Glomerular endothelial cell (primary cell): Measurements from ENCODE around the gene ARHGAP25. TPM values are rescaled to one million over a fixed set of nuclear protein-coding genes. Genes with fewer than 3 reads are reported as not detected.
A peak's percentile ranks its signal among the peaks of the same experiment; 100 is the strongest.

Source experiments
- DNase-seq: peaks from one replicate; pipeline ENCODE4 v3.0.0-alpha.2; 2011; ENCODE audit warnings: low read depth, low spot score; ENCODE audit errors: extremely low read depth
- total RNA-seq: library from RNA; depleted of rRNA; stranded (reverse); fragments of >200 nt; gene quantifications from 2 replicates; pipeline ENCODE4 v1.2.3, GENCODE V29; 2015

ARHGAP25 gene
- total RNA-seq, 1 donor from 2014 or later: 24.9 TPM

DNA sequence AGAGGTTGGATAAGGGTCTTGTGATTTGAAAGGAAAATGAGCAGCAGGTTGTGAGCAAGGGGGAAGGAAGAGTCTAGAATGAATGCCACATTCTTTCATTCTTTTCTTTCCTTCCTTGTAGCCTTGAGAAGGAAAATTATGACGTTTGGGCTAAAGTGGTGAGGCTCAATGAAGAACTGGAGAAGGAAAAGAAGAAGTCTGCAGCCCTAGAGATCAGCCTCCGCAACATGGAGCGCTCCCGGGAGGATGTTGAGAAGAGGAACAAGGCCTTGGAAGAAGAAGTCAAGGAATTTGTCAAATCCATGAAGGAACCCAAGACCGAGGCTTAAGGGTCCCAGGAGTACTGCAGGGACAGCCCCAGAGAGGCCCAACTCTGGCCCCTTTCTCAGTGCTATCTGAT lies 91.3 kb downstream of the ARHGAP25 start:
- DNase-seq: no peak

DNA sequence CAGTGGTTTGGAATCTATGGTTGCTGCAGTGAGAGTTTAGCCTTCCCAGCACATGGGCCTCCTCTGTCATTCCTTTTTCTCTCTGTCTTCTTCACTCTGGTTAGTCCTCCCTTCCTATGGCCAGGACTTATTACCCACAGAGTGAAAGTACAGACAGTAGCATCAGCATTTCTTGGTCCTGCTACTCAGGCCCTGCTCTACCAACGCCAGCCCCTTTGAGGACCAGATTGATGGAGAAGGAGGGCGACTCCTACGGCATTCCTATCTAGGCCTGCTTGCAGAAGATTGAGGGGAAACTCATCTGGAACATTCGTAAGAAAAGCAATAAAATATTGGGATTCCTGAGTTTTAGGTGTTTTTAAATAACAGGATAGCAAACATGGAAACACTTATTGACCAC lies 93.1 kb downstream of the ARHGAP25 start:
- DNase-seq: no peak

DNA sequence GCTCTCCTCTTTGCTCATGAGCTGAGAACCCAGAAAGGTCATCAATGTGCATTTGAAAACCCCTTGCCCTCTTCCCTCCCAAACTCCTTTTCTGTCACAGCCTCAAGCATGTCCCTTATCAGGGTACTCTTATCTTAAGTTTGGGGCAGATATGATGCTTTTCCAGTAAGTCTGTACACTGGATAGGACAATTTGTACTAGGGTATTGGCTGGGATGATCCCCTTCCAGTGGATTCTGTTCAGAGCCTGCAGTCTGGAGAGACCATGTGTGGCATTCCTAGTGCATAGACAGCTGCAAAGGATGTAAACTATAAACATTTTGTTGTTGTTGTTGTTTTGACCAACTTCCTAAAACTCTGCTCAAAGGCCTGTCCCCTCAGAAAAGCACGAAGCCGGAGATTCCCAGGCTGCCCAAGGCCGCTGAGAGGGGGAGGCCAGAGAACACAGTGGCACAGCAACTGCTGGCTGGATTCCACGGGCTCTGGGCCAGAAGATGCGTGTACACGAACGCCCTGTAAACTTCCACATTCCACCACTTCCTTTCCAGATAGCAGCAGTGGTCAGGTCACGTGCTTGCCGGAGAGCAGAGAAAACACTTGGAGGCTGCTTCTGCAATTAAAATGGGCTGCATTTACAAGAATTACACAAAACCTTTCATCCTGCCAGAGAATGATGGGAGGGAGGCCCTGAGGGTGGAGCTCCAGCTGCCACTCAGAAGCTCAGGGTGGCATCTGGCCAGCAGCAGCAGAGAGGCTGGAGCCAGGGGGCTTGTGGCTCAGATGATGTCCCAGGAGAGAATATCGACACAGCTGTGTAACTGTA lies 94.5 kb downstream of the ARHGAP25 start:
- peak; percentile 97 for DNase-seq

DNA sequence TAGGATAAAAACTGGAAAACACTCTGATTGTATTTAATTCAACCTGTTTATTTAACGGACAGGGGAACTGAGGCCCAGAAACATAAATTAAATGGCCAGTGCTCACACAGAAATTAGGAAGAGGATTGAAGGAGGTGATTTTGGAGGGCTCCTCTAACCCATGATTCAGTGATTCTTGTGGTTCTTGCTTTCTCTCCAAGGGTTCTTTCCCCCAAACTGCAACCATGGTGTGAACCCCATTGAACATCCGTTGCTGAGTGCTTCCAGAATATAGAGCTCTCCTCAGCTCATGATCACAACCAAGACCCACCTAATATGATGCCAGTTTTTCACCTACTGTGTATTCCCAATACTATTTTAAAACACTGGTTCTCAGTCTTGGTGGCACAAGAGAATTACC lies 95.1 kb downstream of the ARHGAP25 start:
- no peak for DNase-seq

DNA sequence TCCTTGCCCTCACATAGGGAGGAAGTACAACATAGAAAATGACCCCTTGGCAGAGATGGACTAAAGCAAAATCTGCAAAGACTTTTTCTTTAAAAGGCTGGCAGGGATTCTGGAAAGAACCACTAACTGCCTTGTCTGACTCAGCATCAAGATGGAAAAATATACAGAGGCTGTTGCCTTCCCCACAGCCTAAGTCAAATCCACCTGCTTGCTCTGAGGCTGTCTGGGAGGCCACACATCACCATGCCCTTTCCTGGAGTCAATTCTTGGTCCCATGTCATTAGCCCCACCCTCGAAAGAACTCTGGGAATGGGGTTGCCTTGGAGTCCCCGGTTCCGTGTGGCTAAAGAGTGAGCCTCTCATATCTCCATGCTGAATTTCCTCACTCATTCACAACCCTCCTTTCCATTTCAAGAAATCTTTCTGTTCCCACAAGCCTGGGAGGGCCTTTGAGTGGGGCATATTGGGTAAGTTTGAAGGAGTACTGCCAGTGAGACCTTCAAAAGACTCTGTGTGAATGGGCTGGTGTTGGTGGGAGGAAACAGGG lies 97.1 kb downstream of the ARHGAP25 start:
- DNase-seq: no peak

DNA sequence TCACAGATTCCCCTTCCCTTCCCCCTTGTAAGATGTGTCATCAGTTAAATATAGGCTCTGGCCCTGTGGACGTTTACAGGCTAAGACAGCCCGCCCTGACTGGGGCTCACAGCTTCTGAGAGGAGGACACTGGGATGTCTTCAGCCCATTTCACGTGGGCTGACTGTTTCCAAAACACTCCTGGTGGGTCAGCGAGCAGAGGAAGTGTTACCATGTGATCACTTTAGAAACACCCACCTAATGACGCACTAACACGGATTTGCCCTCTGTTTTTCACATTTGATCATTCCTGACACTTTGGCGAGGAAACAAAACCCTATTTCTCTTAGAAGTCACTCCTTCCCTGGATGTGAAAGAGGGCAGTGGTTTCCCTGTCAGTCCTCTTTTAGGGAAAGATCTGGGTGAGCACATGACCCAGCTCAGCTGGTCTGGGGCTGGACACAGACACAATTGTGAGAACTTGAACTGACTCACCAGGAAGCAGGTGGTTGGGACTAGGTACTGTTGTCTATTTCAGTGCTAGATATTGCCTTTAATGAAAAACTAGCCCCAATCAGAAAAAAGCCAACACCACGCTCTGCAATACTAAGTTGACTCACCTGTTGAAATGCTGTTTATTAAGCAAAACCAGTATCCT lies 97.7 kb downstream of the ARHGAP25 start:
- peak; percentile 94 for DNase-seq

DNA sequence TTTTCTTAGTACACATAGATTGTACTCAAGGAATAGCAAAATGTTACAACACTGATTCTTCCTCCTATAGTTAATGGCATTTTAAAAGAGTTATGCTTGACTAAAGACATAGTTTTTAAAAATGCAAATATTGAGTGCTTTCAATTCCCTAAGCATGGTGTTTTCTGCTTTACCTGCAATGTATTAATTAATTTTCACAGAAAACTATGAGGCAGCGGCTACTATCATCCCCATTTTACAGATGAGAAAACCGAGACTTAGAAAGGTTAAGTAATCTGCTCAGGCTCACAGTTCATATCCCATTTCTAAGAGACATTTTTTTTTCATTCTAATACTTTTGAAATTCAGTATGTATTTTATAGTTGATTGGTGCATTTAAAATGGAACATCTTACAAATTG lies 98.6 kb downstream of the ARHGAP25 start:
- DNase-seq: no peak

DNA sequence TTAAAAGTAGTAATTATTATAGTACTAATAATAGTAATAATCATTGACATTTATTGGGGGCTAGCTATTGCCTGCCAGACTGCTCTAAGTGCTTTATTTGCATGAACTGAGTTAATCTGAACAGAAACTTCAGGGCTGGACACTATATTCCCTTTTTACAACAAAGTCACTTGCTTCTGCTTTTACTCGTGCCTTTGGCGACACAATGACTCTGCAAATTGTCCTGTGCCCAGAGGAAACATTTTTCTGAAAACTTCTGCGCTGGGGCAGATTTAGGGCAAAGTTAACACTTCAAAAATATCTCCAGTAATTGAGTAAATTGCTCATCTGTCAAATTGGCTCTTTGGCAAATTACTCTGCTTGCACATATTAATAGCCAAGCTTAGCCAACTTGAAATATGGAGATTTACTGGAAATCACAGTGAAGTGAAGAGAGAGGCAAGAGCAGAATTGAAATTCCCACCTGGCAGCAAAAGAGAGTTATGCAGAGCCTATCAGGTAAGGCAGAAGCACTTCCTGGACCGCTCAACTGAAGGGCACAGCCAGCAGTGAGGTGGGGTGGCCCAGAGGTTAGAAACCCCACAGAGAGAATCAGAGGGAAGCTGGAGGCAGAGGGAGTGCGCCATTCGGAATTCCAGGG lies 100.2 kb downstream of the ARHGAP25 start:
- DNase-seq: no peak

DNA sequence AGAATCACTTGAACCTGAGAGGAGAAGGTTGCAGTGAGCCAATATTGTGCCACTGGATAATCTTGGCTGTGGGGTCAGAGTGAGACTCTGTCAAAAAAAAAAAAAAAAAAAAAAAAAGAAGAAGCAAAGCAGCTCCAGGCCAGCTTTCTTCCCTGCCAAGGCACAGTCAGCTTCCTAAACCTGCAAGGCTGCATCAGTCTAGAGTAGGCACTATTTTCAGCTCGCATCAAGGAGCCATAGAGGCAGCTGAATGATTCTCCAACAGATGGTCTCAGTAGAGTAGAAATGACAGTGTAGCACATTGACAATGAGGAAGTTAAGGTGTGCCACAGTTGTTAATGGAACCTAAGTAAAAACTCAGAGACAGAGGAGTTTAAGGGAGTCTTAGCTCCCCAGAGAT lies 101.0 kb downstream of the ARHGAP25 start:
- DNase-seq: no peak

DNA sequence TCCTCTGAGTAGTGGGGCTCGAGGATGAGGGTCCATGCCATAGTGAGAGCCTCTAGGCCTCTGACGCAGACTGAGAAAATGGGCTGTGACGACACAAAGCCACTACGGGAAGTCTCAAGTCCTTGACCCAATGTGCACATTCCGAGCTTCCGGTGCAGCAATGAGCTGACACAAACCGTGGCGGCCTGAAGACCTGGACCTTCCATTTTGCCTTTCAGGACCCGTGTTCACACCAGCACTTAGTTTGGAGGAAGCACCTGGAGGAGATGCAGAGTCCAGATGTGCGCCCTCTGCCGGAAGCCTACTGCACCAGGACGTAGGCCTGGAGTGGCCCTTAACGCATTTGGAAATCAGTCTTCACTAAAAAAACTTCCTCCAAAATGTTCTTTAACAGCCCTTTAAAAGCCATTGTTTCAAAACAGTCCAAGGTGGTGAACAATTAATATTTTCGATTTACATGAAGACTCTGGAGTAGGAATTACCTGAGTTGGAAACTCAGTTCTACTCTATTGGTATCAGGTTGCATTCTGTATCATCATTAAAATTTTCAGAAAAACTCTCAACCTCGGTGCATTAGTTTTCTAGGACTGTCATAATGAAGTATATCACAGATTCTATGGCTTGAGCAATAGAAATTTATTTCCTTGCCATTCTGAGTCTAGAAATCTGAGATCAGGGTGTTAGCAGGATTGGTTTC lies 102.7 kb downstream of the ARHGAP25 start:
- no peak for DNase-seq

DNA sequence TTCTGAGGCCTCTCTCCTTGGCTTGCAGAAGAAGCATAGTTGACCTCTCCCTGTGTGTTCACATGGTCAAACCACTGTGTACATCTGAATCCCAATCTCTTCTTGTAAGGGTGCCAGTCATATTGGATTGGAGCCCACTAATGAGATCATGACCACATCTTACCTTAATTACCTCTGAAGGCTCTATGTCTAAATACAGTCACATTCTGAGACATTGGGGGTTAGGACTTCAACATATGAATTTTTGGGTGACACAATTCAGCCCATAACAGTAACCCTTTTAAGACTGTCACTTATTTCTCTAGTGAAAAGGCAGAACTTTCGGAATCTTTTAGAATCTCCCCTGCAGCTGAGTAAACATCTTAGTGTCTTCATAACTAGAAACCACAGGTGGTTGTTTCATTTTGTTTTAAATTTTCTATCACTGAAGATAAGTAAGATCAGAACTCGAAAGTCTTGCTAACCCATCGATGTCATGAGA lies 103.3 kb downstream of the ARHGAP25 start:
- no peak for DNase-seq

DNA sequence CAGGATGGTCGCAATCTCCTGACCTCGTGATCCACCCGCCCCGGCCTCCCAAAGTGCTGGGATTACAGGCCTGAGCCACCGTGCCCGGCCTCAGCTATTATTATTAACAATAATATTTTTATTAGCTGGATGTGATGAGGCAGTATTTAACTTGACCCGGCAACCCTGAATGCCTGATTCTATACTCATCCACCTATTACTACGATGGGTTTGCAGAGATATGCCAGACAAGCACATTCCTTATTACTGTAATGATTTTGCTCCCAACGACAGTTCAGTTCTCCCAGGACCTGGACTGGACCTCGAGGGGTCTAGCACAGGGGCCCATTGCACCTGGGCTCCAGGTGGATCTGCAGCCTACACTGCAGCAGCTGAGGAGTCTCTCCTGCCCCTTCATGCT lies 104.0 kb downstream of the ARHGAP25 start:
- no peak for DNase-seq

DNA sequence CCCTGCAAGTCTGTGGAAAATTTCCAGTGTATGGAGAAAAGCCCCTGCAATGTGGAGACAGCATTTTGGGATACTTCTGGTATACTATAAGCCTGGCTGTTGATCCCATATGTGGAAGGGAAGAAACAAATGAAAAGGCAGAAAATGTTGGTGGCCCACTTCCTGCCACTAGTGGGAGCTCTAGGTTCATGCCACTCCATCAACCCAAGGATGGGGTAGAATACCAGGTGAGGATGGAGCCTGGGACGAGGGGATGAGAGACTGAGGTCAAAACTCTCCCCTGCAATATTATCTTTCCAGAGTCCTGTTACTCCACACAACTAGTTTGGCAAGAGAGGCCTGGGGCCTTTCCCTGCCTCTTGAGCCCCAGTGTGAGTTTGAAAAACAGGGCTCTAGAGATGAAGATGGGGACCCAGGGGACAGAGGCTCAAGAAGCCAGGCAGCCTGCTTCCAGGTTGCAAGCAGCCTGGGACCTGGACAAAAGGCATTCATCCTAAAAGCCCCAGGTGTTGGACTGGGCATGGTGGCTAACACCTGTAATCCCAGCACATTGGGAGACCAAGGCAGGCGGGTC lies 104.7 kb downstream of the ARHGAP25 start:
- no peak for DNase-seq

DNA sequence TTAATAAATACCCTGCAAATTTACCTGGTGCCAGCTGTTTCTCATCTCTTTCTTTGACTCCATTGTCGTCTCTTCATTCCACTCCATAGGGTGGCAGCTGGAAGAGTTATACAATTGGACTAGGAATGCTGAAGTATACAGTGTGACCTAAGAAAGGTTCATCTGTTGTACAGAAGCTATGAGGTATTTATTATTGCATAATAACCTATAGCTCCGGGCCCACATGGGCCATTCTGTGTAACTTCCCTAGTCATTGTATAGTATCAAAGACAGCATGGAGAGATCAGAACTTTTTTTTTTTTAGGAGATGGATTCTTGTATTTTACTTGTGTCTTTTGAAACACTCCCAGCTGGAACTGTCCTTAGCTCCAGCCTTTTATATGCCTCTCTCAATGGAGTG lies 110.4 kb downstream of the ARHGAP25 start:
- no peak for DNase-seq

DNA sequence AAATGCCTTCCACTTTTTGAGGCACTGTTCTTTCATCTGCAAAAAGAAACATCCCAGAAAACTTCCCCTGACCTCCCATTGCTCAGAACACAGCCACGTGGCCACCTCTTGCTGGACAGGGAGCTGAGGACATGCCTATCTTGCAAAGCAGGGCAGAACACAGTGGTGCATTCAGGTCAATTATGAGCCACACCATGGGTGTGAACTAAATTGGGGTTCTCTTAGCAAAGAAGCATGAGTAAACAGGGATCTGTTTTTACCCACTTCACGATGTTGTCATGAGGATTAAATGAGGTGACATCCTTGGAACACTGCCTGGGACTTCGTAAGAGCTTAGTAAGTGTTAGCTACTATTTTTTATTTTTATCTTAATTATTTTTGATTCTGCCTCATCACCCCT lies 111.5 kb downstream of the ARHGAP25 start:
- DNase-seq: no peak

DNA sequence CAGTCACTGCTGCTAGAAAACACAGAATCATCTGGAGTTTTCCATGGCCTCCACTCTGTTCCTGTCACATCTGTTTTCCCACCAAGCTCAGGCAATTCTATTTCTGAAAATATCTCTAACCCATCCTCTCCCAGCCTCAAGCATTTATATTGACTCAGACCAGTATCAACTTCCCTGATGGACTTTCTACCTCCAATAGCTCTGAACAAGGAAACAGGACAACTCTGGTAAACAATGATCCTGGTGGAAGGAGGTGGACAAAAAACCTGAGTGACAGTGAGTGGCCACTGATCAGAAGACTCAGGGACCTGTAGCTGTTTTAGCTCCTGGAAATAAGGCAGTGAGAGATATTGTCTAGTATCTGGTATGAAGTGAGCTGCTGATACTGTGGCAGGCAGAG lies 113.1 kb downstream of the ARHGAP25 start:
- DNase-seq: no peak

DNA sequence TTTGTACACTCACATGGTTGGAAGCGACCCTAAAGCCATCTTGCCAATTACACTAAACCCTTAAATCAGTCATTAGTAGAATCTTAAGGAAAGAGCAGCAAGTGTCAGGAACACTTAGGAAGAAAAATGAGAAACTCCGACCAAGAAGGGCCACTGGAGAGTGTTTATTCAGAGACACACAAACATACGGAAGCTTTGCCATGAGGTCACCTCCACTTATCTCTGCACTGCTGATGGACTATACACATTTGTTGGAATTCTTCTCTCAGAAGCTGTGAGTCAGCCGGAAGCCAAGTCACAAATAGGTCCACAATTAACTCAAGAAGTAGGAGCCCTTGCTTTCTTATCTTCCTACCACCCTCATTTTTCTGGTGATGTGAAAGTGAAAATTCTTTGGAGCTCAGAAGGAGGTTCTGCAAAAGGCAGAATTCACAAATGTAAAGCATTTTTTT lies 115.0 kb downstream of the ARHGAP25 start:
- peak; percentile 88 for DNase-seq

DNA sequence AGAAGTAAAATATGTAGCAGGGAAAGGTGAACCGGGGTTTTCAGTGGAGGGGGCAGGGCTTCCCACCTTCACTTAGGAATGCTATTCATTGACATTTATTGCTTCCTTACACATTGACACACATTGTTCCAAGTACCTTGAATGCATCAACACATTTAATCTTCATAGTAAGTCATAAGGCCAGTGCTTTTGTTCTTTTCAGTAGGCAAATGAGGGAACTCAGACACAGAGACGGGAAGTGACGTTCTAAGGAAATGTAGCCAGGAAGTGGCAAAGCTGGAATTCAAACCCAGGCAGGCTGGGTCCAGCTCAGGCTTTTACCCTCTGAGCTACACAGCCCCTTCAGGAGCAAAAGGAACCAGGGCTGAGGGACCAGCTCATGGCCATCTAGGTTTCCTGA lies 115.9 kb downstream of the ARHGAP25 start:
- DNase-seq: peak; percentile 80

DNA sequence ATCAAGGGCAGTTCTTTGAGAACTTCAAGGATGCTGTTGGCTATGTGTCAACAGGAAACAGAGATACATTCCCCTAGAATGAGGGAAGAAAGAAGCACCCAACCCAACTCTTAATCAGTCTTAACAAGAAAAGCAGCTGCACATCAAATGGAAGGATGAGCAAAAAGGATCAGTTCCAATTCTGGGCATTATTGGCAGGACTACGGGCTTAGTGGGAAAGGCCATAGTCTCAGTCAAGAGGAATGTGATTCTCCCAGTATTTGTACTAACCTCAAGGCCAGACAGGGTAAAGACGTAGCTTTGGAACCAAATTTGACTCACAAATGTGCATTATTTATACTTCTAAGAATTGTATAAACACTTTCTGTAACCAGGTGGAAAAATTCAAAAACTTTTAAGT lies 118.4 kb downstream of the ARHGAP25 start:
- DNase-seq: no peak

DNA sequence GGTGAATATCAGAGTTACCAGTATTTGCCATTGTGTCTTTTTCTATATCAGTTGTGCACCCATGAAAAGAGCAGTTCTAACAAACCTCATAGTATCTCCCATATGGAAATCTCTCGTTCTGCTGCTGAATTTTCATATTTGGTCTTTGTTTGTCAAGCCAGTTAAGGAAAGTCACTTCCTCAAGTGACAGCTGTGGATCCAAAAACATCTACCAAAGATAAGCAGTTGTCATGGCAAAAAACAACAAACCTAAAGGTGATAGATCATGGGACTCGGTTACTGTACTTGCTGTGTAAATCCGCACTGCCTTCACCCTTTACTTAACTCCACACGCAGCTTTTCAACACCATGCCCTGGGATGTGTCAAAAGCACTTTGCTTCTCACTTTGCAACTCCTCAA lies 119.3 kb downstream of the ARHGAP25 start:
- no peak for DNase-seq

DNA sequence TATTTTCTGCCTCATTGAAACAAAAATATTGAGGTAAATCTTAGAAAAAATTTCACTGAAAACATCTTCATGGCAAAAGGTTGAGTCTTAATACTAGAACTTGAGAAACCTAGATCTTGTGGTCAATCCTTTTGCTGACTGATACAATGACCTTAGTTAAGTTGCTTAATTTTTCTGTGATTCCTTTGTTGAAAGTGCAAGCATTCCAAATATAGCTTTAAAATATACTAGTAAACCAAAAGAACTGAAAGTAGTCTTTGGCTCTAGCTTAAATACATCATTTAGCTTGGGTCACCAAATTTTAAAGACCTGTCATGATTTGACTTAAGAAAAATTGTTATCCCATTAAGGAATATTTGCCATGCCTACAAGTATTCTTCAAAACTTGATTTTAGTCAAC lies 119.9 kb downstream of the ARHGAP25 start:
- DNase-seq: no peak
